ENCODE measurements around the gene GID8. TPM values are rescaled to one million over a fixed set of nuclear protein-coding genes. Genes with fewer than 3 reads are reported as not detected.

Gene GID8
- polyA plus RNA-seq, 1 donor from 2014 or later, result 54.8 TPM

- Histone ChIP-seq H4K20me1 (ENCODE audit: insufficient read depth) (no peaks in the 10 kb centered on the region), H3K79me2 (replicated peaks; ENCODE audit: insufficient read depth, low read length) (no peaks in the 10 kb centered on the region), H3K9ac (ENCODE audit: low read length) (no peak overlapping the region), H3K9me2 (ENCODE audit: insufficient read depth, low read length) (no peaks in the 10 kb centered on the region), H3K27ac (ENCODE audit: low read length) (no peak overlapping the region), H3K9me3 (ENCODE audit: low read length) (no peaks in the 10 kb centered on the region), H3K36me3 (ENCODE audit: insufficient read depth, low read length) (no peaks in the 10 kb centered on the region), H3K4me2 (ENCODE audit: low read length) (no peak overlapping the region), H3K27me3 (ENCODE audit: insufficient read depth, low read depth, low read length) (no peaks in the 10 kb centered on the region), H3K4me3 (ENCODE audit: low read length) (no peak overlapping the region), H2AFZ (ENCODE audit: low read depth, low read length) (no peak overlapping the region), H3F3A (ENCODE audit: insufficient read depth, low read length, poor library complexity, severe bottlenecking) (no peaks in the 10 kb centered on the region)
- TF ChIP-seq EP300 (conservative IDR thresholded peaks at IDR 0.05; ENCODE audit: poor library complexity, severe bottlenecking) (no peak), RAD21 (conservative IDR thresholded peaks at IDR 0.05) (no peak), REST (IDR thresholded peaks at IDR 0.05; ENCODE audit: borderline replicate concordance) (no peak), TAF1 (IDR thresholded peaks at IDR 0.05; ENCODE audit: low read depth) (no peak), MXI1 (conservative IDR thresholded peaks at IDR 0.05; ENCODE audit: poor library complexity, severe bottlenecking) (no peak), CTCF (IDR thresholded peaks at IDR 0.05; ENCODE audit: poor library complexity, severe bottlenecking) (no peak), EZH2 (IDR thresholded peaks at IDR 0.05; ENCODE audit: borderline replicate concordance, insufficient read depth, low read length, poor library complexity, severe bottlenecking) (no peak), POLR2AphosphoS5 (IDR thresholded peaks at IDR 0.05) (no peak), SMC3 (conservative IDR thresholded peaks at IDR 0.05; ENCODE audit: poor library complexity) (no peak)
Measured at GRCh38 chr20:62963614-62964397, 25.9 kb downstream of the GID8 start.

GRCh38 chr20:62964700-62965099 lies 26.8 kb downstream of the GID8 start:
- no peaks in the 10 kb centered on the region for H3K36me3 ChIP-seq (ENCODE audit: insufficient read depth, low read length)
- TF ChIP-seq EZH2 (IDR thresholded peaks at IDR 0.05; ENCODE audit: borderline replicate concordance, insufficient read depth, low read length, poor library complexity, severe bottlenecking) (no peak), CTCF (IDR thresholded peaks at IDR 0.05; ENCODE audit: poor library complexity, severe bottlenecking) (no peak), REST (IDR thresholded peaks at IDR 0.05; ENCODE audit: borderline replicate concordance) (no peak), EP300 (conservative IDR thresholded peaks at IDR 0.05; ENCODE audit: poor library complexity, severe bottlenecking) (no peak), TAF1 (IDR thresholded peaks at IDR 0.05; ENCODE audit: low read depth) (no peak), RAD21 (conservative IDR thresholded peaks at IDR 0.05) (no peak), MXI1 (conservative IDR thresholded peaks at IDR 0.05; ENCODE audit: poor library complexity, severe bottlenecking) (no peak), SMC3 (conservative IDR thresholded peaks at IDR 0.05; ENCODE audit: poor library complexity) (no peak), POLR2AphosphoS5 (IDR thresholded peaks at IDR 0.05) (no peak)
- H3K9ac ChIP-seq (ENCODE audit: low read length), result no peak overlapping the region
- no peaks in the 10 kb centered on the region for H3K9me3 ChIP-seq (ENCODE audit: low read length)
- no peaks in the 10 kb centered on the region for H3F3A ChIP-seq (ENCODE audit: insufficient read depth, low read length, poor library complexity, severe bottlenecking)
- no peak overlapping the region for H3K4me3 ChIP-seq (ENCODE audit: low read length)
- no peak overlapping the region for H3K27ac ChIP-seq (ENCODE audit: low read length)
- no peaks in the 10 kb centered on the region for H3K27me3 ChIP-seq (ENCODE audit: insufficient read depth, low read depth, low read length)
- H4K20me1 ChIP-seq (ENCODE audit: insufficient read depth), result no peaks in the 10 kb centered on the region
- no peak overlapping the region for H3K4me2 ChIP-seq (ENCODE audit: low read length)
- no peaks in the 10 kb centered on the region for H3K9me2 ChIP-seq (ENCODE audit: insufficient read depth, low read length)
- no peaks in the 10 kb centered on the region for H3K79me2 ChIP-seq (replicated peaks; ENCODE audit: insufficient read depth, low read length)
- H2AFZ ChIP-seq (ENCODE audit: low read depth, low read length), result no peak overlapping the region
